ENCODE results near the gene PTPRN2.

Gene PTPRN2

DNA sequence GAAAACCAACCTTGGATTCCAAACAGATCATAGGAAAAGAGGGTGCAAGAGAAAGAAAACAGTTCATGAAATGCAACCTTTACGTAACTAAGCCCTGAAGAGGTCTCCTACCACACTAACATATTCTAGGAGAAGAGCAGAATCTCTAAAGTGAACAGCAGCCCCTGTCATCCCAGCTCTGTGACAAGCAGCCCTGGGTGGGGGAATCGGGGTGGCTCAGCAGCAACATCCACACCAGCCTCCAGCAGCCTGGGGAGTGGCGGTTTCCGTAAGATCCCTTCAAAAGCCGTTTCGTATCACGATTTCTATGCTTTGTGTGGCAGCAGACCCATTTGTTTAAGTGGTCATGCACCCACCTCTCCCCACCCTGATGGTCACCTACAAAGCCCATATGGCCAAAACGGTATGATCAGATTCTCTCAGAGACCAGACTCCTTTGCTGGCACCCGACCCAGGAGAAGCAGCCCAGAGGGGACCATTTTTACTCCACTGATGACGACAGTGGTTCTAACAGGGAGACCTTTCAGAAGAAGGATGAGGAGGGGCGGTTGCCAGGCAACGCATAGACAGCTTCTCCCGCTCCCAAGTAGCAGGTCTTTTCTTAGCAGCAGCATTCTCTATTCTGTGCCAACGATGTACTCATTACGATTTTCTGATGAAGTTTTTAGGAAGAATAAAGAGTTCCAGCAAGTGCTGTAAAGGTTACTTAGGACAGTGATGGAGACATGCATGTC, 950.2 kb downstream of the PTPRN2 start:
- no peak for DNase-seq (ENCODE audit: low read depth)

GRCh38 chr7:157635669-157636068, 952.0 kb downstream of the PTPRN2 start:
- DNase-seq (ENCODE audit: low read depth): no peak

- DNase-seq (ENCODE audit: low read depth): no peak
Measured at GRCh38 chr7:157635148-157635500, 952.5 kb downstream of the PTPRN2 start.

DNA sequence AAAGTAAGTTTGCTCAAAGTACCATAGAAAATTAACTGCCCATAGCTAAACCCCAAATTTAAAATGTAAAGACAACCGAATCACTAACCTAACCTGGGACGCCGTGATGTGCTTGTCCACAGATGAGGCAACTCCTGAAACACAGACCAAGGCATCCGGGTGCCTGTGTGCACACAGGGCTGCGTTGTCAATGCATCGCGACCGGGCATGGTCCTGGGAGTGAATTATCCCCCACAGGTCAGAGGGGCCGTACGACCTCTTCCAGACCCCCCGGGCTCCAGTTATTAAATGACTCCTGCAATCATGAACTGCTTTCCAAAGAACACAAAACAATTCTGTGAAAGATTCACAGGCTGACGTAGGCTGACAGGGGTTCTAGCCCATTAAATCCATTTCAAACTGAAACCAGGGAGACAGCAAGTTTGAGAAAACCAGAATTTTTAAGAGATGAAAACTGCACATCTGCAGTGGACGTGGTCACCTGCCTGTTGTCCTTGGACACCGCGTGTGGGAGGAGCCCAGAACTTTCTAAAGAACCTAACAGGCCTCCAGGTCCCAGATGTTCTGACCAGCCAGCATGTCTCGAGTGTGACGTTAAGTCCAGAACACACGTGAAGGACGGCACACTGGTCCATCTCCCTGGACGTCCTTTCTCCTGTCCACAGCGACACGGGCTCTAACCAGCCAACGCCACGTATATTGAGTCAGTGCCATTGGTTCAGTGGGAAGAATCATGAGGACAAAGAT, 953.0 kb downstream of the PTPRN2 start:
- DNase-seq (ENCODE audit: low read depth): no peak

- no peak for DNase-seq (ENCODE audit: low read depth)
Measured at GRCh38 chr7:157633465-157634185, 954.0 kb downstream of the PTPRN2 start.

DNA sequence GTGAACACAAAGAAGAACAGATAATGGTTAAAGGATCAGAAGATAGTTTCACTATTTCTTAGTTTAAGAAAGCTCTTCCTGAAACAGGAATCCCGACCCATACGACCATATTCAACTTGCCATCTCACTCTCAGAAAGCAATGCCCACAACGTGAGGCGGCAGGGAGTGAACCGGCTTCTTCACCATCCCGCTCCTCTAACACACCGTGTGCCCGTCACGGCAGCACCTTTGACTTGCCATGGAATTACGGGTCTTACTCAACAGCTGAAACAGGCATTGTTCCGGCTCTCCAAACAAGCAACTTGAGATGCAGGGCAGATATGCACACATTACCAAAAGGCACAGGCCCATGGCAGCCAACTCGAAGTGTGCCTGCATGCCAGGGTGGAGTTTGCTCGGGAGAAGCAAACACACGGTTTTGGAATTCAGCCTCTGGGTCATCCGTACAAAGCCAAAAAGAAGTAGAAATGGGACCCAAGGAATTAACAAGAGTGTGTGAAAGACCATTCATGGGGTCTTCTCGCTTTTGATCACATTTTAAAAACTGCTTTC, 957.2 kb downstream of the PTPRN2 start:
- no peak for DNase-seq (ENCODE audit: low read depth)

GRCh38 chr7:157628456-157628855, 959.2 kb downstream of the PTPRN2 start:
- no peak for DNase-seq (ENCODE audit: low read depth)

GRCh38 chr7:157627646-157628045, 960.0 kb downstream of the PTPRN2 start:
- DNase-seq (ENCODE audit: low read depth): no peak

- DNase-seq (ENCODE audit: low read depth): no peak
Measured at GRCh38 chr7:157627033-157627432, 960.6 kb downstream of the PTPRN2 start.

- no peak for DNase-seq (ENCODE audit: low read depth)
Measured at GRCh38 chr7:157625973-157626742, 961.5 kb downstream of the PTPRN2 start.

GRCh38 chr7:157623556-157623955, 964.1 kb downstream of the PTPRN2 start:
- no peak for DNase-seq (ENCODE audit: low read depth)

DNA sequence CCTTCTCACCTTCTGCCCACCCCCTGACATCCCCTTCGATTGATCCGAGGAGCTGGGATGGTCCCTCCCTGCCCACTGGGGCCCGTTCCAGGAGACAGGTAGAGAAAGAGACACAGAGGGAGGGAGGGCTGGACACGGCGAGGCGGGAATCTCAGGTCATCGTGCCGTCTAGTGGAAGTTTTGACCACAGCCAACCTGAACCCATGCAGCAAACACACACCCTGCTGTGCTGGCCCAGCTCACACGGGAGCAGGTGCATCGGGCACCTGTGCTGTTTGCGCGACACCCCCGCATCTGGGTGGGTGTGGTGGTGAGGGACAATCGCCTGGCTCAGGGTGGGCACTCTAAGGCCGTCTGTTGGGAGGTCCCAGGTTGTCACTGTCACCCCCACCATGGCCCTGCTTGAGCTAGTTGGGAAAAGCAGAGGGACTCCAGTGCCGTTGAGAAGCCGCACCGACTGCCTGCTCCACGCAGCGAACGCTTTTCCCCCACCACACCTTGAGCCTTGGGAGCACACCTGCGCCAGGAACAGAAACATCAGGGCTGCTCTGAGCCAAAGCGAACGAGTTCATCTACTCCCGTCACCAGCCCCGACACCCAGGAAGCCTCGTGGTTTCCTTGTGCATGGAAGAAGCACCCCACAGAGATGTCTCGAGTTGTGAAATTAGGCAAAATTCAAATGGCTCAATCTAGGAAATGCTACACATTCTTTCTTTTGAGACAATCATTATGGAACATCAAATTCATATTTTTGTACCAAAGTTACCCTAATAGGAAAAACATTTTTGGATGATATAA, 965.0 kb downstream of the PTPRN2 start:
- DNase-seq (ENCODE audit: low read depth): no peak

DNA sequence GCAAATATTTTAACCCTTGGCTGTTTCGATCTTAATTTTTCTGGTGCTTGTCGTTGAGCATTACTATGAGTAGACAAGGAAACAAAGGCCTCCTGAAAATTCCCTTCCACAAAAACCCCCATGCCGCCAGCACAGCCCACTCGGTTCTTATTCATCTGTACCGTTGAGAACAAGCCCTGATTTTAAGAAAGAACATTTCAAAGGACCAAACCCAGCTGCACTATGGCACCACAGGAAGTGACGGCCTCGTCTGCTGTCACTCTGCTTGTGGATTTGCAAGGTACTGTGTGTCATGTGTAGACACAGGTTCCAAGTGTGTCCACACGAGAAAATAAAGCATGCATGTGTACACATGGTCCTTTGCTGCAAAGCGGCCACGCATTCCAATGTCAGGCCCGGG, 965.6 kb downstream of the PTPRN2 start:
- DNase-seq (ENCODE audit: low read depth): no peak

GRCh38 chr7:157621131-157621681, 966.4 kb downstream of the PTPRN2 start:
- DNase-seq (ENCODE audit: low read depth): no peak

DNA sequence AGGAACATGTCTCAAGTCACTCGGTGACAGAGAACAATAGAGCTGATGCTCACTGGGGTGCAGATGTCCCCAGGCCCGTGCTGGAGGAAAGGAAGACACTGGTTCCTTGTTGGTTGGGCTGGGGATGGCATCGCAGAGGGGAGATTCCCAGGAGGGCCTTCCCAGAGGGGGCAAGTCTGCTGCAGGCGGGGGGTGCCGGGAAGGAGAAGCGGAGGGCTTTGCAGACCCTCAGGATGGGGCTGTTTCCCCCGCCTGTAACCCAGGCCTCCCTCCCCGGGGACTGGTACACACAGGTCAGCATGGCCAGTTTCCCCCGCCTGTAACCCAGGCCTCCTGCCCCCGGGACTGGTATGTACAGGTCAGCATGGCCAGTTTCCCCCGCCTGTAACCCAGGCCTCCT, 967.0 kb downstream of the PTPRN2 start:
- DNase-seq (ENCODE audit: low read depth): no peak

DNA sequence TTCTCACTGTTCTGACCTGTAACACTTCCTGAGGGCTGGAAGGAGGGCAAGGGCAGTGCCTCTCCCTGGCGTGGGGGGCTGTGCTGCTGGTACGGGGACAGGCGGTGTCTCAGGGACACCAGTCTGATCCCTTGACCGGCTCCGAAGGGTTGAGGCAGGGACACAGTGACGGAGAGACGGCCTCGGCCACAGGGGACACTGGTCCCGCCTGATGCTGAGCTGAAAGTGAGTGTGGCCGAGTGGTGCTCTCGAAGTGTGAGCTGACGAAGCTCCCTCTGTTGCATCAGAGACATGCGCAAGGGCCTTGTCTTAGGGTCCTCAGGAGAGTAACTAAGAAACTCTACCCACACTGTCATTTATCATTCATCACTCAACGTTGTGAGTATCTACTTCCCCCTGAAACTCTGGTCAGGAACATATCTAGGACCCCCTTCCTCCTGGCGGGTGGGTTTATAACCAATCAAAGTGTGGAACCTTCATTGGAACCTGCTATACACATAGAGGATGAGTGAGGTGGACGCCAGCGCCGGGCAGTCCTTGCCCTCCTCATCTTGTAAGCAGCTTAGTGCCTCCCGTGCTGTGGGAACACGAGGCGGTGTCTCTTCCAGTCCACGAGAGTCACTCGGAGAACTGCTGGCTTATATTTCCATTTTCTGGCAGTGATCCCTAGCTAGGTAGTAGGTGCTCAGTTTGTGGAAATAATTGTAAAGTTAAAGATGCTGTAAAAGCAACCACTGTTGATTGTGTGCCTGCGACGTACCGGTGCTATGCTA, 967.7 kb downstream of the PTPRN2 start:
- DNase-seq (ENCODE audit: low read depth): no peak

GRCh38 chr7:157618823-157619606, 968.6 kb downstream of the PTPRN2 start:
- DNase-seq (ENCODE audit: low read depth): no peak

DNA sequence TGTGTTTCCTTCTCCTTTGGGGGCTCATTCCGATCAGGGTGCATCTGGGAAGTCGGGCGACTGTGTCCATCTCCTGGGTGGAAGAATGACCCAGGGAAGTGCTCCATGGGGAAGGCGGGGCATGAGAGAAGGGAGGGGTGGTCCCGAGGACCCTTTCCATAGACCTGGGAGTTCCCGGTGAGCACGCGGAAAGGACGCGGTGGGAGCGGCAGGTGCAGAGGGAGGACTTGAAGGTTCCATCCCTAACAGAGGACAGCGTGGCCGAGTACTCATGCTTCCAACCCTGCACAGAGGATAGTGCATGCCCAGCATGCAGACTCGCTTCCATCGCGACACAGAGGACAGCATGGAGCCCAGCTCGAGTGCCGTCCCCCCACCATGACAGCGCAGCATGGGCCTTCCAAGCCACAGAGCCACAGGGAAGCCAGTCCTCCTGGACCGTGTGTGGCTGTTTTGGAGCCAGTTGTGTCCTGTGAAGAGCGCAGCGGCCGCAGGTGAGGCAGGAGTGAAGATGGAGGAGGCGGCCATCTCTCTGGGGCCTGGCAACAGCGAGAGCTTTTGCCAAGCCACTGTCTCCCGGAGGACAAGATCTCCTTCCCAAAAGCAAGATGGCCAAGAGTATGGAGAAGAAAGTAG, 969.4 kb downstream of the PTPRN2 start:
- DNase-seq (ENCODE audit: low read depth): no peak

- DNase-seq (ENCODE audit: low read depth): no peak
Measured at GRCh38 chr7:157617401-157617800, 970.2 kb downstream of the PTPRN2 start.
